Osteoblast (primary cell): Measurements from ENCODE around the gene SYCP1. TPM values are rescaled to one million over a fixed set of nuclear protein-coding genes. Genes with fewer than 3 reads are reported as not detected.
"Not testable (repeated sequence)": the region's sequence is repeated elsewhere in the genome, so short reads cannot be mapped to it uniquely, and the experiment has no call there.

ENCODE experiments used
- DNase-seq: peaks from one replicate; pipeline ENCODE4 v3.0.0; 2011; ENCODE audit warnings: low spot score, mixed read lengths; ENCODE audit not compliant: insufficient read length; ENCODE audit errors: missing footprints
- H2AFZ ChIP-seq: 2 replicates; pipeline ENCODE4 v1.6.0; 2011; ENCODE audit warnings: mild to moderate bottlenecking, low read length
- H3K27ac ChIP-seq: 2 replicates; pipeline ENCODE4 v1.5.1; 2011; ENCODE audit warnings: mild to moderate bottlenecking, low read depth, low read length, moderate library complexity
- H3K27me3 ChIP-seq: 2 replicates; pipeline ENCODE4 v1.6.0; 2012; ENCODE audit warnings: mild to moderate bottlenecking, control low read depth, inconsistent platforms, low read length, moderate library complexity; ENCODE audit not compliant: insufficient read depth
- H3K36me3 ChIP-seq: 2 replicates; pipeline ENCODE4 v1.5.1; 2011; ENCODE audit warnings: mild to moderate bottlenecking, low read length, control low read depth, moderate library complexity; ENCODE audit not compliant: insufficient read depth
- H3K4me1 ChIP-seq: 2 replicates; pipeline ENCODE4 v1.5.1; 2011; ENCODE audit warnings: mild to moderate bottlenecking, low read length, control low read depth, moderate library complexity; ENCODE audit not compliant: insufficient read depth
- H3K4me2 ChIP-seq: 2 replicates; pipeline ENCODE4 v1.6.0; 2011; ENCODE audit warnings: mild to moderate bottlenecking, low read length; ENCODE audit not compliant: insufficient read depth
- H3K4me3 ChIP-seq: fragments of 200-600 bp; sonication (generic); 3 replicates; pipeline ENCODE4 v1.5.1; 2012; ENCODE audit warnings: mild to moderate bottlenecking, low read length, inconsistent platforms; ENCODE audit not compliant: insufficient read depth
- H3K79me2 ChIP-seq: 2 replicates; pipeline ENCODE4 v1.6.0; 2012; ENCODE audit warnings: mild to moderate bottlenecking, low read length, control low read depth, inconsistent platforms; ENCODE audit not compliant: insufficient read depth
- H3K9me3 ChIP-seq: 2 replicates; pipeline ENCODE4 v1.5.1; 2011; ENCODE audit warnings: low read depth, low read length, control low read depth
- H4K20me1 ChIP-seq: 2 replicates; pipeline ENCODE4 v1.6.0; 2012; ENCODE audit warnings: mild to moderate bottlenecking, low read length, control low read depth; ENCODE audit not compliant: insufficient read depth
- CTCF ChIP-seq: IDR thresholded peaks from 2 replicates; pipeline ENCODE4 v1.5.1; 2011; ENCODE audit warnings: mild to moderate bottlenecking, low read depth, low read length, moderate library complexity; ENCODE audit errors: extremely low read depth
- total RNA-seq: library from RNA; depleted of rRNA; stranded (reverse); fragments of >200 nt; gene quantifications from 2 replicates; pipeline ENCODE4 v1.2.3, GENCODE V29; 2012

SYCP1 gene
- total RNA-seq, 1 donor = not detected

GRCh38 chr1:114902343-114902742 lies 47.7 kb downstream of the SYCP1 start:
- Histone ChIP-seq H3K9me3 (no peaks in the 10 kb centered on the region), H2AFZ (peak overlapping the region; percentile 14), H3K4me3 (peak overlapping the region; percentile 45), H3K27me3 (peaks cover 11% of the 10 kb centered on the region), H4K20me1 (no peaks in the 10 kb centered on the region), H3K79me2 (no peaks in the 10 kb centered on the region), H3K4me1 (no peaks in the 10 kb centered on the region), H3K4me2 (peak overlapping the region; percentile 63), H3K27ac (no peak overlapping the region), H3K36me3 (no peaks in the 10 kb centered on the region)
- TF ChIP-seq CTCF = no peak
- DNase-seq = no peak

DNA sequence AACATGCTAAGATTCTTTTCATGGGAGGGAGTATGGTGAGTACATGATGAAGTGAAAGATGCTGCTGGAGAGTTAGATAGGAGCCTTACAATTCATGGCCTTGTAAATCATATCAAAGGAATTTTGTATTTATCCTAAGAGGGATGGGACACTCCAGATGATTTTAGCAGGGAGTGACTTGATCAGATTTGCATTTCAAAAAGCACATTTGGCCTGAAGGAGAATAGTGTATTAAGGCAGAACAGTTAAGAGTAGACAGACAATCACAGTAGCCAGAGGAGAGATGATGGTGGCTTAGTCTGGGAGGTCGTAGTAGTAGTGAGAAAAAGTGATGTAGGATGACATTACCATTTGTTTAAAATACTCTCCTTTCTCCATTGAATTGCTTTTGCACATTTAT lies 48.8 kb downstream of the SYCP1 start:
- H4K20me1 ChIP-seq = no peaks in the 10 kb centered on the region
- no peaks in the 10 kb centered on the region for H3K4me1 ChIP-seq
- no peak overlapping the region for H3K4me2 ChIP-seq
- TF ChIP-seq CTCF = no peak
- no peaks in the 10 kb centered on the region for H3K9me3 ChIP-seq
- H3K79me2 ChIP-seq = no peaks in the 10 kb centered on the region
- H3K36me3 ChIP-seq = no peaks in the 10 kb centered on the region
- H3K27me3 ChIP-seq = peaks cover 11% of the 10 kb centered on the region
- H3K27ac ChIP-seq = no peak overlapping the region
- H3K4me3 ChIP-seq = no peak overlapping the region
- no peak for DNase-seq
- H2AFZ ChIP-seq = no peak overlapping the region

DNA sequence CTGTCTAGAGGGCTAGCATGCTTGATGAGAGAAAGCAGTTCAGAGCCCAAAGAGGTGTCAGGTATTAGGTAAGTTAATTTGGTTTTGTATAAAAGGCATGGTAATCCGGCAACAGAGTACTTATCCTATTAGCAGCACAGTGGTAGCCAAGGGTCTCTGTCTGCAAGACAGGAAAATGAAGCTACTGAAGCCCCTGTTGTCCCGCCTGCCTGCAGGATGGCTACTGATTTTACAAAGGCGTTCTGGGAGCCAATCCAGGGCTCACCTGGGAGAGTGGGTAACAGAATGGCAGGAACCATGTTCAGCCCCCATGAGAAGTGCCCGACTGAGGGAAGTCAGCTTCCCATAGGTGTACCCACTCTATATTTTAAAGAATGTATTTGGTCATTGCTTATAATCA lies 61.1 kb downstream of the SYCP1 start:
- not testable (repeated sequence) for DNase-seq, H3K27me3 ChIP-seq, H3K4me1 ChIP-seq, H3K9me3 ChIP-seq, H3K4me2 ChIP-seq, H3K27ac ChIP-seq, H2AFZ ChIP-seq, H3K36me3 ChIP-seq, H3K4me3 ChIP-seq, H4K20me1 ChIP-seq, H3K79me2 ChIP-seq

DNA sequence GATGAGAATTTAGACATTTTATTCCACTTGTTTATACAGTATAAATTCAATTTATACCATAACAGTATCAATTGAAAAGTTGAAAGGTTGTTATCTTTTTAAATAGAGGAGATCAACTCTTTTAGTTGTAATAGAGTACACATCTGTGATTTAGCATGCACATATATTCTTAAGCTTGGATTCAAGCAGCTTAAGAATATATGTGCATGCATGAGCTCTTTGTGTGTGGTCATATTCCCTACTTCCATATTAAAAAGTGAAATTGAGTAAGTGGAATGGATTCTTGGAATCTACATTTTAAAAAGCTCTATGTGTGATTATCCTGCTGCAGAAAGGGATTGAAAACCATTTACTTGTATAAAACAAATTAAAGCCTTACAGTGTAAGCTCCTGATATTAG lies 71.9 kb downstream of the SYCP1 start:
- no peak overlapping the region for H3K4me2 ChIP-seq
- no peak overlapping the region for H3K27ac ChIP-seq
- H3K4me3 ChIP-seq = no peak overlapping the region
- peaks cover 6% of the 10 kb centered on the region for H3K27me3 ChIP-seq
- no peak for TF ChIP-seq CTCF
- H3K4me1 ChIP-seq = no peaks in the 10 kb centered on the region
- no peak for DNase-seq
- H3K36me3 ChIP-seq = no peaks in the 10 kb centered on the region
- no peaks in the 10 kb centered on the region for H3K79me2 ChIP-seq
- H2AFZ ChIP-seq = no peak overlapping the region
- H3K9me3 ChIP-seq = no peaks in the 10 kb centered on the region
- H4K20me1 ChIP-seq = no peaks in the 10 kb centered on the region
